CD4-positive, alpha-beta T cell treated with Interleukin-12 subunit alpha and Interleukin-12 subunit beta, for 1 hour (primary cell): ENCODE results near the gene PCDH1.
A peak's percentile ranks its signal among the peaks of the same experiment; 100 is the strongest.
"Not testable (repeated sequence)": the region's sequence is repeated elsewhere in the genome, so short reads cannot be mapped to it uniquely, and the experiment has no call there.

Source experiments
- DNase-seq: peaks from one replicate; pipeline ENCODE4 v3.0.0-alpha.2; 2020

PCDH1 gene

DNA sequence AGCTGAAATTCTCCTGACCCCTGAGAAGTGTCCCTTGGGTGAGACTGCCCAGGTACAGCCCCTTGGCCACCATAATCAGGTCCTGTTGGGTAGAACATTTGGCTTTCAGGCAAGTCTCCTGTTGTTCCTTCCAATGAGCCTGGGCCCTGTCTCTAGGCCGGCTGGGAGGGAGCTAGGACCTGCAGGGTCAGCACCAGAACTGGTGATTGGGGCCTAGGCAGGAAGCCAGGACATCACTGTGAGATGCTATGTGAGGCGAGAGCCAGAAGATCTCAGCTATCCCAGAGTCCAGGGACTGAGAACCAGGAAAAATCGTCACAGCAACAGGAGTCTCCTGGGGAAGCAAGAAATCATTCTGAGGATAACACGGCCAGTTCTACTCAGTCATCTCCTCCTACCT is 51.5 kb downstream of the PCDH1 start:
- no peak for DNase-seq

DNA sequence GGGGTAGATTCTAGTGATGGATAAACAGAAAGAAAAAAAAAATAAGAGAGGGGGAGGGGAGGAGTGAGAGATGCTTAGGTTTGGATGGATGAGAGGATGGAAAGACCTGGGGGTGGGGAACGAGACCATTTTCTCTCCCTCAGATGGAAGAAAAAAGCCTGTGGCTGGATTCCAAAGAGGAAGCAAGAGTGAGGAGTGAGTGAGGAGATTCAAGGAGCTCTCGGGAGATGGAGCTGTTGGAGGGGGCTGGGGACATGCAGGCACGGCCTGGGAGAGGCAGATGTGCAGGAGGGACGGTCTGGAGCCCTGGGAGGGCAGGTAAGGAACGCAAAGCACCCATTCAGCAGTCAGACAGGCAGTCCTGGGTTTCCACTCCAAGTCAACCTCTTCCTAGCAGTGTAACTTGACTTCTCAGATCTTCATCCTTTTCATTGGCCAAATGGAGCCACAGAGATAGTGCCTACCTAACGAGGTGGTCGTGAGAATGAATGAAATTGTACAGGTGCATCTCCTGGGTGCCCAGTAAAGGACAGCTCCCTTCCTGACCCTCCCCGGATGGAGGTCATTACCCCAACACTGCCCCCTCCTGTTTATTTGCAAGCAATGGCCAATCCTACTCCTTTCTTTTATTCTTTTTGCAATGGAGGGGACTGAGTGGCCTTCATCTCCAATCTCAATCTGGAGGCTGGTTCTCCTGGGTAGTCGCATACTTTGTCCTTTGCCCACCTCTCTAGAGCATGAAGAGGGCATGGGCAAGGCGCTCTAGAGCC is 52.2 kb downstream of the PCDH1 start:
- peak; percentile 27 for DNase-seq

DNA sequence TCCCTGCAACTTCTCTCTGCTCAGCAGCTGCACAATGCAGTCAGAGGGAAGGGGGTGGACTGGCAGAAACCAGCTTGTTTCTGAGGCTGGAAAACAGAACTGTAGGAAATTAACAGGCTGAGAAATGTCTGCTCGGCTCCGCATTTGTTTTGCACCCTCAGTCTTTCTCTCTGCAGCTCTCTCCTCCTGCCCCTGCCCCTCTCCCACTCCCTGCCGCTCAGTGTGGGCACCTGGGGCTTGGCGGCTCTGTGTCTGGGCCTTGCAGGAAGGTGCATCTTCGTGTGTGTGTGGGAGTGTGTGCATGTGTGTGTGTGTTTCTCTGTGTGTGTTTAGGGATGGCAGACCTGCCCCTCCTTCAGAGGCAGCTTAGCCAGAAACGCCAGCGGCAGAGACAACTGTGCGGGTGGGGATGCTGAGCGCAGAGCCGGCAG is 53.0 kb downstream of the PCDH1 start:
- no peak for DNase-seq

DNA sequence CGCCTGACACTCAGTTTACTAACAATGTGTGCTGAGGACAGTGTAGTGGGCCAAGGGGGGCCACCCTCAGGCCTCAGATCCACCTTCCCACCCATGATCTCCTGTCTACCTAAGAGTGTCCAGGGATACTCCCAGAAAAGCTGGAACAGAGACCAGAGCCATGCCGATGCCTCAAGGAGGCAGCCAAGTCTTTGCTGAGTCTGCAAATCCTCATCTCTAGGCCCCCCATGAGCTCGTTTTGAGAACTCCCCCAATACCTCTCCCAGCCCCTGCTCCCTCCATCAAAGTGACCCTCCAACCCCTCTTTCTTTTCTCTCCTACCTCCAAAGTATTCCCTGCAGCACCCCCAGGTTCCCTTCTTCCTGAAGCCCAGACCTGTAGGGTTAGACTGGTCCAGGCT is 53.5 kb downstream of the PCDH1 start:
- DNase-seq: no peak

DNA sequence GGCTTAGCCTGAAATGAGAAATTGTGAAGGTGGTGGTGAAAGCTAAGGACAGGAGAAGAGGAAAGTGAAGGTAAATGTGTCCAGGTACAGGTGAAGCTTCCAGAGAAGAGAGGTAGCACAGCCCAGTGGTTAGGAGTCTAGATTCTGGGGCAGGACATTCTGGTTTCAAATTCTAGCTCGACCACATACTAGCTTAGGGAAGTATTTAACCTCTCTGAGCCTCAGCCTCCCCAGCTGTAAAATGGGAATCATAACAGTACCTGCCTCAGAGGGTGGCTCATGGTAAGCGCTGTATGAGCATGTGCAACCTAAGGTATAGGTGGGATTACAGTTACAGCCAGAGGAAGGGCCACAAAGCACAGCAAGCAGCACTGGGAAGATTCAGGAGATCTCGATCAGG is 55.2 kb downstream of the PCDH1 start:
- no peak for DNase-seq

DNA sequence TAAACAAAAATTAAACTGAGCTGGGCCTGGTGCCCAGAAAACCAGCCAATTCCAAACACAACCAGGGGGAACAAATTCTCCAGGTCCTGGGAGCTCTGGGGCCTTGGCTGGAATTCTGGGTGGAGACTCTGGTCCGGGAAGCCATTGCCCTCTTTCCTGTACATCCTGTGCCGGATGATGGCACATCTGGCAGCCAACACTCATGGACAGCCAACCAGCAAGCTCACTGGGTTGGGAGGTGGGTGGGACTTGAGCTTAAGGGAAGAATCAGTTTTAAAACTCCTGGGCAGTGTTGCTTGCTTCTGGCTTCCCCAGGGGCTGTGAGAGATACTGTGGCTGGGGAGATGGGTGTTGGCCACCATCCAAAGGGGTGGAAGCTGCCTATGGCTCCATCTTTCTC is 56.1 kb downstream of the PCDH1 start:
- no peak for DNase-seq

DNA sequence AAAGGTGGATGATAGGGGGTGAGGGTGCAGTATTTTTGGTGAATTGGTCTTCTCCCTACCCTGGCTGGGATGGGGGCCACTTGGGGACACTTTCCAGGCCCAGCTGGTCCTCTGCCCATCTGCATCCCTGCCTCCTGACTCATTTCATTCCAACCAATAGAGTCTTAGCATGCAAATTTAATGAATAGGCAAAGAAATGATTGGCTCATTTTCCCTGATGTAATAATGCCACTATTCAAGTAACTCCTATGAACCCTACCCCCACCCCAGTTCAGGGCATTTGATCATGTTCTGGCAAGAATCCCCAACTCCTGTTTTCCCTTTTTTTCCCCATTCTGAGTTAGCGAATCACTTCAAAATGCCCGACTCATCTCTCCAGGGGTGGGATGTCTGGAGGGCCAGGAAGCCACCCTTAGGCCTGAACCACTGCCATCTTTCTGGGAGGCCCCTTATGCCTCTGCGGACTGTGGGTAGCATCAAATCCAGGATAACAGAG is 56.7 kb downstream of the PCDH1 start:
- no peak for DNase-seq

DNA sequence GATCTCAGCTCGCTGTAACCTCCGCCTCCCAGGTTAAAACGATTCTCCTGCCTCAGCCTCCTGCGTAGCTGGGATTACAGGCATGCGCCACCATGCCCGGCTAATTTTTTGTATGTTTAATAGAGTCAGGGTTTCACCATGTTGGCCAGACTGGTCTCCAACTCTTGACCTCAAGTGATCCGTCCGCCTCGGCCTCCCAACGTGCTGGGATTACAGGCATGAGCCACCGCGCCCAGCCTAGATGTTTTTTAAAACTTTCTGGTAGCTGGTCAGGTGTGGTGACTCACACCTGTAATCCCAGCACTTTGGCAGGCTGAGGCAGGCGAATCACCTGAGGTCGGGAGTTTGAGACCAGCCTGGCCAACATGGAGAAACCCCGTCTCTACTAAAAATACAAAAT is 57.5 kb downstream of the PCDH1 start:
- not testable (repeated sequence) for DNase-seq

DNA sequence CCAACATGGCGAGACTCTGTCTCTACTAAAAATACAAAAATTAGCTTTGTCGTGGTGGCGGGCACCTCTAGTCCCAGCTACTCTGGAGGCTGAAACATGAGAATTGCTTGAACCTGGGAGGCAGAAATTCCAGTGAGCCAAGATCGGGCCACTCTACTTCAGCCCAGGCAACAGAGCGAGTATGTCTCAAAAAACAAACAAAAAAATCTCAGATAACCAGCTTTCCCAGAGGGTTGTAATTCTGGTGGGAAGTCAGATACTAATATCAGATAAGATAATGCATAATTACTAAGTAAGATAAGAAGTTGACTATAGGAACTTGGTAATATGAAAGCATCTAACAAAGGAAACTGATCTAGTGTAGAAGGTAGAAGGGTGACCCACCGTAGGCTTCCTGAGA is 60.6 kb downstream of the PCDH1 start:
- no peak for DNase-seq

DNA sequence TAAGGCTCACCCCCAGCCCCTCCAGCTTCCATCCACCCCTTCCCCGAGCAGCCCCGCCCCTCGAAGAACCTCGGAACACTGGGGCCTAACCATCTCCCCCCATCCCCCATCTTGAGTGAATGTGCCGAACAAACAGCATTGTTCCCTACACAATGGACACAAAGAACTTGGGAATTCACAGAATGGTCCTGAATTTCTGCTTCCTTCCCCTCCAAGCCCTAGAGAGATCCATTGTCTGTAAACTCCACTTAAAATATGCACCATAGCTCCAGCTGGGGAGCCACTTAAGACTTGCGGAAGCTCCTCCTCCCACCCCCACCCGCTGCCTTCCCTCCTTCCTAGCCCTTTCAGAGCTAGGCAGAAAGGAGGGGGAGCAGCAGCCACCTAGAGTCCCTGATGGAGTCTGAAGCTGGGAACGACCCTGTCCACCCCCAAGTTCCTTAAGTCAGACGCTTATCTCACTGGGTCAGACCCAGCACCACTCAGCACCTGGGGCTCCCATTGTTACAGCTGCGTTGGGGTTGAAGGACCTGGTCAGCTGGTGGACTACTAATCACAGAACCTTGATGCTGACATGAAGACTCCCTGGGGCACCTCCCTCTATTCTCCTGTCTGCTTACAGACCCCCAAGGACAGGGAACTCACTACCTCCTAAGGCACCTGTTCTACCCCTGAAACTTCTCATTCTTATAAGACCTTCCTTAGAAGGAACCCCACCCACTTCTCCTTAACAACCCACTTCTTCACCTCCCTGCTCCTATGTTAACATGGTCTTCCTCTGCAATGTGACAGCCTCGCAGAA is 61.4 kb downstream of the PCDH1 start:
- DNase-seq: no peak

DNA sequence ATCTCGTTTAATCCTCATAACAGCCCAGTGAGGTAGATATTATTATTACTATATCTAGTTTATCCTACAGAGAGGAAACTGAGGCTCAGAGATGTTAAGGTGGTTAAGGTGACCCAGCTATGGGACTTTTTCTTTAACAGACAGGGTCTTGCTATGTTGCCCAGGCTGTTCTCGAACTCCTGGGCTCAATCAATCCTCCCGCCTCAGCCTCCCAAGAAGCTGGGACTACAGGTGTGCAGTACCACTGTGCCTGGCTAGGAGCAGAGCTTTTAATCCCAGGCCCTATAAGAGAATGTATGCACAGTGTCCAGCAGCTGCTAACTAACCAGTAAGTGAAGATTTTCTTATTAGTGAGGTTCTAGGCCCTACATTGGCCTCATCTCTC is 62.4 kb downstream of the PCDH1 start:
- no peak for DNase-seq

DNA sequence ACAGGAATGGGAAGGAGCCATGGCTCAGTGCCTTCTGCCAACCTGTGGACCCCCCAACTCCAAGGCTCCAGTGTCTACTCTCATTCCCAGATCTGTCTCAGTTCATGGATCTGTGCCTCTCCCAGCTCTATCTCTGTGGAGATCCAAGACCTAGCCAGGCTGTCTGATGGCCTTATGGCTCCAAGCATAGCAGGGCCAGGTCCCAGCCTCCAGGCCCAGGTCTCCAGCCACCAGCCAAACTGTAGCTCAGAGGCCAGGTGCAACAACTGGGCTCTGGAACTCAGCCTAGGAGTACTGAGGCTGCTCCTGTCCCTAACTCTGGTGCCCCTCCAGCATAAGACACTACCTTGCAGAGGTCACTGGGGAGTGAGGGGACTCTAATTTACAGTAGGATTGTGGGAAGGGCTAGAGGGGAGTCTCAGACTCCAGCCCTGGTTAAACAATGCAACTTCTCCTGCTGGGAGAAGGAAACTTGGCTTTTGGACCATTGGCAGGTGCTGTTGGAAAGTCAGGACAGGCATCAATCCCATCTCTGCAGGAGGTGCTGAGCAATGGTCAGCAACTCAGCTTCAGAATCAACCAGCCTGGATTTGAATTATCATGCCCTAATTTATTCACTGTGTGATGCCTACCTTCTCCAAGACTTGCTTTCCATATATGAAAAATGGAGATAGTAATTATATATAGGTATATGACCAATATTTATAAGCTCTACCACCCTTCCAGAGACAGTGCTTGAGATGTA is 63.0 kb downstream of the PCDH1 start:
- no peak for DNase-seq

DNA sequence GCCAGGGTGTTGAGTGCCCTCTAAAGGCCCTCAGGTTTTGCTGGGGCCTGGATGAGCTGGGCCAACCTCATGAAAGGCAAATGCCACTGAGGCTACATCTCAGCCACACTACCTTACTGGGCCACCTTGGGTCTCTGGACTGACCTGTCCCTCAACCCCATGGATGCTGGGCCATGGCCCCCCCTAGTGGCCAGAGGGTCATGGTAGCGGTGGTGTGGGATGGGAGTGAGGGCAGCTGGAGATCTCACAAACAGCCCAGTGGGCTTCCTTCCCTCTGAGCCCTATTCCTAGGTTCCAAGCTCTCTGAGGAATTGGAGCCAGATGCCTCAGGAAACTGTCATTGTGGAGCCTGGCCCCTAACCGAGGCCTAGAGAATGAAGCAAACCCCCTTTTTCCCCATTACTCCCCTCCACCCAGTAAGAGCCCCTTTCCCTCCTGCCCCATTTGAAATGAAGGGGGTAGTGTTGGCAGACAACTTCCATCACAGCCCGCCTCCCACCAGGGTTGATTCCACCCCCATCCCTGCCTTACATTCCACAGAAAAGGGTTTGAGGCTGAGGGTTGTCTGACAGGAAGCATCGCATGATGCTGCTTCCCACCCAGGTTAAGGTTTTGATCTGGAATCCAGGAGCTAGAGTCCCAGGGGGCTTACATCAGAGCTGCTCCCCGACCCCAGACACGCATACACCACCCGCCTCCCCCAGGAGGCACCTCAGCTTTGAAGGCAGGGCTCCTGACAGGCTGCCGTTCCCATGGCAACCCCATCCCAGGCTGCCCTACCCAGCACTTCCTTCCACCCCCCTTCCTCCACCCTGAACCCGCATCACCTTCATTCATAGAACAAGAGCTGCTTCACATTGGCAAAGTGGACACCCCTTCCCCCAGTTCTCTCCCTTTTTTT is 63.9 kb downstream of the PCDH1 start:
- DNase-seq: peak; percentile 41

DNA sequence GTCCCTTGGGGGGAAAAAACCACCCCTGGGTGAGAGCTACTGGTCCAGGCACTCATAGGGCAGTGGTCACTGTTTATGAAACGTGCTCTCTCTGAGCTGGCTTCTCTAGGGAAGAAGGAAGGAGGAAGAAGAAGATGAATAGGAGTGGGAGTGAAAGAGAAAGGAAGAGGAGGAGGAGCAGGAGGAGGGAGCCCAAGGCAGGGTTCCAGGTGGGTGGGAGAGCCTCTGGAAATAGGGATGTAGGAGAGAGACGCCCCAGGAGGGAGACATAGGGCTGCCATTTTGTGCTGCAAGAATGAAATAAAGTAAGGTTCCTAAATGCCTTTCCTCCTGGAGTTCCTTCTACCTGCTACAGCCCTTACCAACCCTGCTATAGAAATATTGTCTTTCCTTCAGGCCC is 65.7 kb downstream of the PCDH1 start:
- DNase-seq: no peak

DNA sequence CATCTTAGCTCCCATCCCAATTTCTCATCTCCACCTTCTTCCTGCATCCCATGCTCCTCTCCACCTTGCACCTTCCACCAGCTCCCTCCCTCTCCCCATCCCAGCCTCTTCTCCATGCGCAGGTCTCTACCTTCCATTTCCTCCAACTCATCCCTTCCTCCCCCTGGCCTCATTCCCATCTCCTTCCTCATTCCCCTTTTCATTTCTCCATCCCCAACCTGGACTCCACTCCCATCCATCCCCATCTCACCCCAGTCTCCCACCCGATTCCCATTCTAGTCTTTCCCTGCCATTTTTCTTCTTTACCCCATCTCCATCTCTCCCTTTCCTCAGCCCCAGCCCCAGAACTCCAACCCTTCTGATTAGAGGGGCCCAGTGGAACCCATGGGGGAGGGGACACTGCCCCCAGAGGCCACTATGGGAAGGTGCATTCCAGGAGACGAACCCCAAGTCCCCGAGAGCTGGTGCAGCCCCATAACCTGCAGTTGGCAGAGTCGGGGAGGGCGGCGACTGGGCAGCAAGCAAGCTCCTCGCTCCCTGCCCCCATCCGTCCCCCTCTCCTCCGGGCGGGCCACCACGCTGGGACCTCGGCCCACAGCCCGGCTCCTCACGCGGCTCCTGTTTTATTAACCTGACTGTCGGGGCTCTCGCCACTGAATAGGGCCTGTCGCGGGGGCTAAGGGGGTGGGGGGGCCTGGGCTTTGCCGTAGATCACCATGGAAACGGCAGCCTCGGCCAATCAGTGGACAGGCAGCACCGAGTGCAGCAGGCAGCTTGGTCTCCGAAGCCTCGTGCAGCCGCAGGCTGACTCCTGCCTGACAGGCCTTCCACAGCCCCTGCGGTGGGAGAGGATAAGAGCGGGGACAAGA is 66.7 kb downstream of the PCDH1 start:
- DNase-seq: peak; percentile 30

DNA sequence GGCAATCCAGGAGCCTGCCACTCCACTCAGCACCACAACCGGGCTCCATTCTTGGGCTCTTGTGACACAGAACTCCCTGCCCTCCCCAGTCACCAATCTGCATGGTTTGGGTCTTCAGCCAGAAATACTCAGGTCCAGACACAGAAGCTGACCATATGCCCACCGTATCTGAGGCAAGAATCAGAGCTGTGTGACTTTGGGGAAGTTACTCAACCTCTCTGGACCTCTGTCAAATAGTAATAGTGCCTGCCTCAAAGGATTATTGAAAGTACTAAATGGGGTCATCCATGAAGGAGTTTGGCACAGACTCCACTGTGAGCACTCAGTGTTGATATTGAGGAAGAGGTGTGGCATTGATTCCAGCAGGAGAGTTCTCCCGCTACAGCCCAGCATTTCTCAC is 67.5 kb downstream of the PCDH1 start:
- no peak for DNase-seq

DNA sequence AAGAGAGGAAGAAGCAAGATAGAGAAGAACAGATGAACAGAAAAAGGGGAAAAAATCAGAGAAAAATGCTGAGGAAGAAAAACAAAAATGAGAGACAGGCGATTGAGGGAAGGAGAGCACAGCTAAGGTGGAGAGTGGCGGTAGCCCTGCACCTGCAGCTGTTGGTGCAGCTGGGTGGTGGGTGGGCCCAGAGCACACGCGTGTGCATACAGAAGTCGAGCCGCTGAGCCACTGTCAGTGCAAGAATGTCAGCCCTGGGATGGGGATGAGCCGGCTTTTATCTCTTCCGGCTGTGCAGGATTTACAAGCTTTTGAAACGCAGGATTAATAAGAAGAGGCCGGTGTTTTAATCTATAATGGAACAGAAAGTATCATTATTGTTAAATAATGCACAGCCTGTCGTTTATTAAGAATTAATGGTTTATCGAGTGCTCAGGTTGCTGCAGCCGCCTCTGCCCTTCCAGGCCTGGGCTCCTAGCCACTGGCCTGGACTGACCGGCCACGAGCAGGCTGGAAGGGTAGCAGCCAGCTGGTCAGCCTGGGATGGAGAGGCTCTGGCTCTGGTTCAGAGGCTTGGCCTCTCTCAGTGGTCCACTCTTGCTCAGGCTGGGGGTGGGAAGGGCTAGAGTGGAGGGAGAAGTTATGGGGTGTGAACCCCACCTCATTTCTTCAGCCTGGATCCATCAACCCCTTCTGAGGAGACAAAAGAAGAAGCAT is 68.7 kb downstream of the PCDH1 start:
- DNase-seq: no peak

DNA sequence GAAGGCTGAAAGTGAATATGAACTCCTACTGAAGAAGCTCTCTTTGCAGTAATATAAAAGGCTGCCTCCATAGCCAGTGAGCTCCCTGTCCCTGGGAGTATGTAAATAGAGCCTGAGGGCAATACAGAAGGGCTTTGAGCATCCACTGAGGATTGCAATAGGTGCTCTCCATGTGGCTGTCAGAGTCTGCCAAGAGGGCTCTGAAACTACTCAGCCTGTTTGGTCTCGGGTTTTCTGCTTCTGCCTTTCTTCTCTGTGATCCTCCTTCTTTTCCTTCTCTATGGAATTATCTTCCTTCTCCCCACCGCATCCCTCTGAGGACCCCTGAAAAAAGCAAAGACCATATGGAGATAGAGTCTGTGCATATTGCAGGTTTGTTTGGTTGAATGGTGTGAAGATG is 69.4 kb downstream of the PCDH1 start:
- no peak for DNase-seq

DNA sequence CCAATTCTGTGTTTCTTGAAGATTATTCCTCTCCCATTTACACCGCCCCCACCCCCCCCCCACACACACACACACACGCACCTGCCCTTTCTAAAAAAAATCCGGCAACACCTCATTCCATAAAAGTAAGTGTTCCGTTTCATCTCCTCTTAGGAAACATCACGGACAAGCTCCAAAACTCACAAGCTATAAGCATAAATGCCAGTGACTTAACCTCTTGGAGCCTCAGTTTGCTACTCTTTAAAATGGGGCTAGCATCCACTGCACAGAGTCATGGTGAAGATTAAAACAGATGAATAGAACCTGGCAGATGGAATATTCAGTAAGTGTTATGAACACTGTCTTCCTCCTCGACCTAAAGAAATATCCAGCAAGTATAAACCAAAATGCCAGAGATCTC is 70.5 kb downstream of the PCDH1 start:
- DNase-seq: no peak

DNA sequence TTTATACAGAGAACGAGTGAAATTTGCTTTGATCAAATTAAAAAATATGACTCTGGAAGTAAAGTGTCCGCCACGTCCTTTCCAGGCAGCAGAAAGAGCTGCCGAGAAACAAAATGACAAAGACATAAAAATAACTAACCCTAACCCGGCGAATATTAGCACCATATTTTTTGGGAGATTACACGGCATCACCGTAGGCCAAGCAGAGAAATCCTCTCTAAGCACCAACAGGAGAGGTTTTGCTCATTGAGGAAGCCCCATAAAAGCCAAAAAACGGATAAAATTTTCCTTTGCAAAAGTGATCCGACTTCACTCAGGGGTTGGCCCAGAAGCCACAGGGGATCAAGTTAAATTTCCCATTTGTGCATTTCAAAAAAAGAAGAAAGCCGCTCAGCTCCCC is 70.9 kb downstream of the PCDH1 start:
- no peak for DNase-seq

DNA sequence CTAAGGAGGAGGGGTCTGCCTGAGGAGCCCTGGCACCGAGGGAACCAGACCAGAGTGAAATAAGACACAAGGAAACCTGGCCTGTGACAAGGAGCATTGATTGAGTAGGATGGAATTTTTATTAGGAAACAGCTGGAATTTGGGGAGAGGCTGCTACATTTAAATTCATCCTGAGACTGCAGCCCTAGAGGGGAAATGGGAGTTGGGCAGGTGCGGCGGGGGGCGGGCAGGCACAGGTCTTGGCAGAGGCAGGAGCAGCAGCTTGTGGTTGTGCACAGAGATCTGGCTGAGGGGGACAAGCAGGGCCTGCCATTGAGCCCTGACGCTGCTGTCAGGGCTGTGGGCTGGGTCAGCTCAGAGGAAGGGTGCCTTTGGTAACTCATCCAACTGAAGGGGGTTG is 71.6 kb downstream of the PCDH1 start:
- no peak for DNase-seq
